Panc1 (cell line): Measurements from ENCODE around the gene KLHL3.

Source experiments
- CTCF ChIP-seq: fragments of 450-650 bp; IDR thresholded peaks from 2 replicates; pipeline ENCODE4 v1.5.1; 2017; ENCODE audit warnings: mild to moderate bottlenecking
- POLR2AphosphoS5 ChIP-seq: IDR thresholded peaks from 2 replicates; pipeline ENCODE4 v1.6.1; 2012; ENCODE audit warnings: mild to moderate bottlenecking, low read depth, low read length, moderate library complexity
- REST ChIP-seq, 2 experiments: IDR thresholded peaks; 2 replicates each; pipeline ENCODE4 v1.6.1; 2011 to 2012; ENCODE audit warnings: low read depth in 2 of 2, control low read depth in 1 of 2, low read length in 1 of 2, mild to moderate bottlenecking in 1 of 2, moderate library complexity in 1 of 2; ENCODE audit not compliant: insufficient read depth in 1 of 2

- TF ChIP-seq CTCF (no peak), REST (IDR thresholded peaks at IDR 0.05; ENCODE audit: insufficient read depth in 1 of 2, low read depth in 2 of 2, low read length in 1 of 2) (no peak), POLR2AphosphoS5 (no peak)
Measured at GRCh38 chr5:137715456-137715855, 20.4 kb downstream of the KLHL3 start.
